Ishikawa (cell line): ENCODE data around the gene SLC9A7.

Experiments used
- CEBPB ChIP-seq: IDR thresholded peaks from 2 replicates; pipeline ENCODE4 v1.6.1; 2012
- CREB1 ChIP-seq: IDR thresholded peaks from 2 replicates; pipeline ENCODE4 v1.6.1; 2012; ENCODE audit warnings: low read depth
- EGR1 ChIP-seq: IDR thresholded peaks from 2 replicates; pipeline ENCODE4 v1.6.1; 2012
- EP300 ChIP-seq: IDR thresholded peaks from 2 replicates; pipeline ENCODE4 v1.6.1; 2012; ENCODE audit warnings: borderline replicate concordance
- MAX ChIP-seq: IDR thresholded peaks from 2 replicates; pipeline ENCODE4 v1.6.1; 2012
- NFIC ChIP-seq: IDR thresholded peaks from 2 replicates; pipeline ENCODE4 v1.6.1; 2012
- TAF1 ChIP-seq: IDR thresholded peaks from 2 replicates; pipeline ENCODE4 v1.6.1; 2012; ENCODE audit warnings: low read depth, mild to moderate bottlenecking
- TCF12 ChIP-seq: IDR thresholded peaks from 2 replicates; pipeline ENCODE4 v1.6.1; 2012; ENCODE audit warnings: low read depth
- ZBTB7A ChIP-seq: IDR thresholded peaks from 2 replicates; pipeline ENCODE4 v1.6.1; 2012; ENCODE audit warnings: low read depth

GRCh38 chrX:46770817-46771163 is 11.9 kb upstream of the SLC9A7 start:
- TF ChIP-seq TAF1, result no peak
- no peak for TF ChIP-seq MAX
- TF ChIP-seq ZBTB7A, result no peak
- no peak for TF ChIP-seq CREB1
- no peak for TF ChIP-seq EGR1
- TF ChIP-seq EP300, result no peak
- TF ChIP-seq CEBPB, result no peak
- no peak for TF ChIP-seq NFIC
- no peak for TF ChIP-seq TCF12
